GM12892 (cell line): ENCODE results near the gene PDIA5.

Source experiments
- POLR2AphosphoS5 ChIP-seq: IDR thresholded peaks from 2 replicates; pipeline ENCODE4 v1.6.1; 2011; ENCODE audit warnings: low read depth, low read length, control low read depth
- TAF1 ChIP-seq: IDR thresholded peaks from 2 replicates; pipeline ENCODE4 v1.6.1; 2011; ENCODE audit warnings: low read depth, mild to moderate bottlenecking, control low read depth, low read length, borderline replicate concordance

- TF ChIP-seq TAF1 (no peak), POLR2AphosphoS5 (no peak)
Observed at GRCh38 chr3:123085932-123086627, 19.3 kb downstream of the PDIA5 start.
